SK-N-SH treated with all-trans-retinoic acid at 6 μM for 48 hours (cell line): ENCODE results near the gene SLC22A14.

Experiments used
- ATAC-seq: fragments of 200-7000 bp; cut with Tn5 transposase; 3 replicates; pipeline ENCODE4 v1.9.1; 2020; ENCODE audit warnings: mild to moderate bottlenecking, moderate library complexity
- ARNTL ChIP-seq: fragments of 450-650 bp; formaldehyde crosslinking; IDR thresholded peaks from 2 replicates; pipeline ENCODE4 v1.5.0; 2020; ENCODE audit warnings: low read depth, mild to moderate bottlenecking, moderate library complexity, borderline replicate concordance
- BACH2 ChIP-seq: fragments of 250-450 bp; sonication (Bioruptor Pico); IDR thresholded peaks from 2 replicates; pipeline ENCODE4 v1.9.0; 2021; ENCODE audit warnings: mild to moderate bottlenecking, borderline replicate concordance
- CREB5 ChIP-seq: fragments of 250-450 bp; sonication (Bioruptor Pico); IDR thresholded peaks from 2 replicates; pipeline ENCODE4 v1.5.1; 2020; ENCODE audit warnings: low read depth, mild to moderate bottlenecking, moderate library complexity
- CSDC2 ChIP-seq: fragments of 250-450 bp; sonication (Bioruptor Pico); IDR thresholded peaks from 2 replicates; pipeline ENCODE4 v1.5.0; 2020; ENCODE audit warnings: mild to moderate bottlenecking, moderate library complexity
- CSRNP3 ChIP-seq: fragments of 250-450 bp; sonication (Bioruptor Pico); IDR thresholded peaks from 2 replicates; pipeline ENCODE4 v1.5.1; 2021; ENCODE audit warnings: mild to moderate bottlenecking, moderate library complexity
- ESRRG ChIP-seq: fragments of 250-450 bp; sonication (Bioruptor Pico); IDR thresholded peaks from 2 replicates; pipeline ENCODE4 v1.6.1; 2021; ENCODE audit warnings: mild to moderate bottlenecking
- GLIS3 ChIP-seq: fragments of 250-450 bp; sonication (Bioruptor Pico); IDR thresholded peaks from 2 replicates; pipeline ENCODE4 v1.5.0; 2020; ENCODE audit warnings: mild to moderate bottlenecking, moderate library complexity
- ISL1 ChIP-seq: fragments of 250-450 bp; sonication (Bioruptor Pico); IDR thresholded peaks from 2 replicates; pipeline ENCODE4 v2.1.2; 2022; ENCODE audit warnings: mild to moderate bottlenecking, moderate library complexity
- OSR1 ChIP-seq: fragments of 250-450 bp; sonication (Bioruptor Pico); IDR thresholded peaks from 2 replicates; pipeline ENCODE4 v1.8.0; 2022; ENCODE audit warnings: moderate library complexity, mild to moderate bottlenecking, inconsistent platforms
- PATZ1 ChIP-seq: fragments of 250-450 bp; sonication (Bioruptor Pico); IDR thresholded peaks from 2 replicates; pipeline ENCODE4 v1.8.0; 2020; ENCODE audit warnings: mild to moderate bottlenecking, moderate library complexity, borderline replicate concordance
- POU6F1 ChIP-seq: fragments of 250-450 bp; sonication (Bioruptor Pico); IDR thresholded peaks from 2 replicates; pipeline ENCODE4 v1.8.0; 2021; ENCODE audit warnings: low read depth, mild to moderate bottlenecking, moderate library complexity, borderline replicate concordance
- PPARA ChIP-seq: fragments of 250-450 bp; sonication (Bioruptor Pico); IDR thresholded peaks from 2 replicates; pipeline ENCODE4 v1.5.0; 2020; ENCODE audit warnings: mild to moderate bottlenecking, borderline replicate concordance
- RARB ChIP-seq: fragments of 250-450 bp; sonication (Bioruptor Pico); IDR thresholded peaks from 2 replicates; pipeline ENCODE4 v1.8.0; 2021; ENCODE audit warnings: mild to moderate bottlenecking, moderate library complexity
- SNAI2 ChIP-seq: fragments of 250-450 bp; sonication (Bioruptor Pico); IDR thresholded peaks from 2 replicates; pipeline ENCODE4 v1.5.0; 2020; ENCODE audit warnings: mild to moderate bottlenecking, moderate library complexity
- TCF4 ChIP-seq: fragments of 250-450 bp; sonication (Bioruptor Pico); IDR thresholded peaks from 2 replicates; pipeline ENCODE4 v1.8.0; 2021; ENCODE audit warnings: mild to moderate bottlenecking, moderate library complexity, borderline replicate concordance
- TOX ChIP-seq: fragments of 250-450 bp; sonication (Bioruptor Pico); IDR thresholded peaks from 2 replicates; pipeline ENCODE4 v1.8.0; 2021; ENCODE audit warnings: mild to moderate bottlenecking, moderate library complexity, borderline replicate concordance
- TSHZ2 ChIP-seq: fragments of 250-450 bp; sonication (Bioruptor Pico); IDR thresholded peaks from 2 replicates; pipeline ENCODE4 v1.5.0; 2020; ENCODE audit warnings: mild to moderate bottlenecking, moderate library complexity
- ZC3H10 ChIP-seq: fragments of 250-450 bp; sonication (Bioruptor Pico); IDR thresholded peaks from 2 replicates; pipeline ENCODE4 v1.5.1; 2021; ENCODE audit warnings: mild to moderate bottlenecking, moderate library complexity
- ZFP30 ChIP-seq: fragments of 450-650 bp; formaldehyde crosslinking; IDR thresholded peaks from 2 replicates; pipeline ENCODE4 v1.5.0; 2022; ENCODE audit warnings: mild to moderate bottlenecking, moderate library complexity
- ZNF565 ChIP-seq: fragments of 450-650 bp; formaldehyde crosslinking; conservative IDR thresholded peaks from 2 replicates; pipeline ENCODE4 v1.5.0; 2020; ENCODE audit warnings: low read depth, mild to moderate bottlenecking, moderate library complexity
- ZNF70 ChIP-seq: fragments of 450-650 bp; formaldehyde crosslinking; IDR thresholded peaks from 2 replicates; pipeline ENCODE4 v1.5.0; 2020; ENCODE audit warnings: mild to moderate bottlenecking, moderate library complexity
- ZNF8 ChIP-seq: fragments of 450-650 bp; formaldehyde crosslinking; IDR thresholded peaks from 2 replicates; pipeline ENCODE4 v1.5.0; 2020; ENCODE audit warnings: mild to moderate bottlenecking, moderate library complexity

SLC22A14 gene

GRCh38 chr3:38325256-38325655, 43.2 kb downstream of the SLC22A14 start:
- no peak for ATAC-seq

GRCh38 chr3:38327335-38328009, 45.4 kb downstream of the SLC22A14 start:
- no peak for TF ChIP-seq TOX (CRISPR knock-in tag)
- no peak for TF ChIP-seq ZNF565
- no peak for TF ChIP-seq ZFP30 (CRISPR knock-in tag)
- no peak for TF ChIP-seq RARB (CRISPR knock-in tag)
- no peak for ATAC-seq

More at GRCh38 chr3:38325256-38325655, 43.2 kb downstream of the SLC22A14 start:
- TF ChIP-seq OSR1 (CRISPR knock-in tag) (no peak), RARB (CRISPR knock-in tag) (no peak), CSRNP3 (CRISPR knock-in tag) (no peak), ZNF8 (CRISPR knock-in tag) (no peak), BACH2 (CRISPR knock-in tag) (no peak), ZNF70 (CRISPR knock-in tag) (no peak), PATZ1 (no peak), PPARA (CRISPR knock-in tag) (no peak), ESRRG (CRISPR knock-in tag) (no peak), ARNTL (no peak), ZNF565 (no peak), ISL1 (CRISPR knock-in tag) (no peak), GLIS3 (CRISPR knock-in tag) (no peak), ZC3H10 (CRISPR knock-in tag) (no peak), POU6F1 (CRISPR knock-in tag) (no peak), TCF4 (CRISPR knock-in tag) (no peak), CSDC2 (CRISPR knock-in tag) (no peak)

GRCh38 chr3:38331257-38332022, 49.3 kb downstream of the SLC22A14 start:
- TF ChIP-seq ZC3H10 (CRISPR knock-in tag) (no peak), ISL1 (CRISPR knock-in tag) (no peak), CREB5 (CRISPR knock-in tag) (no peak), OSR1 (CRISPR knock-in tag) (no peak), ZNF8 (CRISPR knock-in tag) (no peak), ARNTL (no peak), POU6F1 (CRISPR knock-in tag) (no peak), TCF4 (CRISPR knock-in tag) (no peak), CSRNP3 (CRISPR knock-in tag) (no peak), GLIS3 (CRISPR knock-in tag) (no peak), TOX (CRISPR knock-in tag) (no peak), ZFP30 (CRISPR knock-in tag) (no peak), ESRRG (CRISPR knock-in tag) (no peak), ZNF70 (CRISPR knock-in tag) (no peak), SNAI2 (CRISPR knock-in tag) (no peak), ZNF565 (no peak), TSHZ2 (CRISPR knock-in tag) (no peak), BACH2 (CRISPR knock-in tag) (no peak)
- ATAC-seq = no peak
